Liver (tissue), 3 donors: ENCODE measurements around the gene NFKB2.

ENCODE experiments used
- EGR1 ChIP-seq, 2 donors: IDR thresholded peaks; 2 replicates each; pipeline ENCODE4 v1.6.1; 2016 to 2018; ENCODE audit warnings: antibody characterized with exemption in 2 of 2, low read depth in 2 of 2
- GABPA ChIP-seq, 2 donors: IDR thresholded peaks in 1 of 2; conservative IDR thresholded peaks in 1 of 2; 2 replicates each; pipeline ENCODE4 v1.6.1; 2016; ENCODE audit warnings: antibody characterized with exemption in 2 of 2, mild to moderate bottlenecking in 1 of 2, moderate library complexity in 1 of 2
- JUND ChIP-seq, 2 donors: IDR thresholded peaks; 2 replicates each; pipeline ENCODE4 v1.6.1; 2016; ENCODE audit warnings: antibody characterized with exemption in 2 of 2
- RAD21 ChIP-seq, 2 donors: IDR thresholded peaks; 2 replicates each; pipeline ENCODE4 v1.6.1; 2016; ENCODE audit warnings: antibody characterized with exemption in 2 of 2, mild to moderate bottlenecking in 2 of 2
- RXRA ChIP-seq, 2 donors: IDR thresholded peaks; 2 replicates each; pipeline ENCODE4 v1.6.1; 2017 to 2018; ENCODE audit warnings: antibody characterized with exemption in 2 of 2, mild to moderate bottlenecking in 1 of 2
- SP1 ChIP-seq: IDR thresholded peaks from 2 replicates; pipeline ENCODE4 v1.6.1; 2018; ENCODE audit warnings: antibody characterized with exemption, mild to moderate bottlenecking
- TAF1 ChIP-seq: conservative IDR thresholded peaks from 2 replicates; pipeline ENCODE4 v1.6.1; 2016; ENCODE audit warnings: antibody characterized with exemption, mild to moderate bottlenecking
- YY1 ChIP-seq: IDR thresholded peaks from 2 replicates; pipeline ENCODE4 v1.6.1; 2016; ENCODE audit warnings: antibody characterized with exemption, mild to moderate bottlenecking
- TF ChIP-seq, protein P1 (sequence below): fragments of 150-350 bp; IDR thresholded peaks from 2 replicates; pipeline ENCODE4 v1.5.1; 2017; ENCODE audit warnings: improper control_type of control experiment, low read depth, low read length; ENCODE audit not compliant: missing input control
- TF ChIP-seq, protein P2 (sequence below): IDR thresholded peaks from 2 replicates; pipeline ENCODE4 v1.6.1; 2016; ENCODE audit warnings: antibody characterized with exemption, mild to moderate bottlenecking
- TF ChIP-seq, protein P3 (sequence below): IDR thresholded peaks from 2 replicates; pipeline ENCODE4 v1.6.1; 2016; ENCODE audit warnings: antibody characterized with exemption
- TF ChIP-seq, protein P4 (sequence below): IDR thresholded peaks from 2 replicates; pipeline ENCODE4 v1.6.1; 2016; ENCODE audit warnings: antibody characterized with exemption
- TF ChIP-seq, protein P5 (sequence below): IDR thresholded peaks from 2 replicates; pipeline ENCODE4 v1.6.1; 2016; ENCODE audit warnings: antibody characterized with exemption
- donor health status: healthy.
- donor health status: healthy.

DNA sequence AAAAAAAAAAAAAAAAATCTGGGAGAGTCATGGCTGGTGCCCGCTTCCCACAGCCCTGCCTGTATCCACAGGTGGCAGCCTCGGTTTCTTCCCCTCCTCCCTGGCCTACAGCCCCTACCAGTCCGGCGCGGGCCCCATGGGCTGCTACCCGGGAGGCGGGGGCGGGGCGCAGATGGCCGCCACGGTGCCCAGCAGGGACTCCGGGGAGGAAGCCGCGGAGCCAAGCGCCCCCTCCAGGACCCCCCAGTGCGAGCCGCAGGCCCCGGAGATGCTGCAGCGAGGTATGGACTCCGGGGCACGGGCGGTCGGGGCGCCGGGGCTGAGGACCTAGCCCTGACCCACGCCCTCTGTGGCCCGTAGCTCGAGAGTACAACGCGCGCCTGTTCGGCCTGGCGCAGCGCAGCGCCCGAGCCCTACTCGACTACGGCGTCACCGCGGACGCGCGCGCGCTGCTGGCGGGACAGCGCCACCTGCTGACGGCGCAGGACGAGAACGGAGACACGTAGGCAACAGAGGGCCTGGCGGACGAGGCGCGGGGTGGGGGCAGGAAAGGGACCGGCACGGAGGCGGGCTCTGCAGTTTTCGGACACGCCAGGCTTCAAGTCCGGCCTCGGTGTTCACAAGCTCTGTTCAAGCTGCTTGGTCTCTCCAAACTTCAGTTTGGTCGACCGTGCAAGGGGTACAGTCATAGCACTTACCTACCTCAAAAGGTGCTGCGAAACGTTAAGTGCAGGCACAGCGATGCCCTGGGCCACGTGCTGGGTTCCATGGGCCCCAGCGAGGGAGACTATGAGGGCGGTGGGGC, 3.9 kb downstream of the NFKB2 start:
- TF ChIP-seq, protein P1, sequence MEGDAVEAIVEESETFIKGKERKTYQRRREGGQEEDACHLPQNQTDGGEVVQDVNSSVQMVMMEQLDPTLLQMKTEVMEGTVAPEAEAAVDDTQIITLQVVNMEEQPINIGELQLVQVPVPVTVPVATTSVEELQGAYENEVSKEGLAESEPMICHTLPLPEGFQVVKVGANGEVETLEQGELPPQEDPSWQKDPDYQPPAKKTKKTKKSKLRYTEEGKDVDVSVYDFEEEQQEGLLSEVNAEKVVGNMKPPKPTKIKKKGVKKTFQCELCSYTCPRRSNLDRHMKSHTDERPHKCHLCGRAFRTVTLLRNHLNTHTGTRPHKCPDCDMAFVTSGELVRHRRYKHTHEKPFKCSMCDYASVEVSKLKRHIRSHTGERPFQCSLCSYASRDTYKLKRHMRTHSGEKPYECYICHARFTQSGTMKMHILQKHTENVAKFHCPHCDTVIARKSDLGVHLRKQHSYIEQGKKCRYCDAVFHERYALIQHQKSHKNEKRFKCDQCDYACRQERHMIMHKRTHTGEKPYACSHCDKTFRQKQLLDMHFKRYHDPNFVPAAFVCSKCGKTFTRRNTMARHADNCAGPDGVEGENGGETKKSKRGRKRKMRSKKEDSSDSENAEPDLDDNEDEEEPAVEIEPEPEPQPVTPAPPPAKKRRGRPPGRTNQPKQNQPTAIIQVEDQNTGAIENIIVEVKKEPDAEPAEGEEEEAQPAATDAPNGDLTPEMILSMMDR: peak; percentile 88
- TF ChIP-seq YY1 (no peak), SP1 (no peak), GABPA (IDR thresholded peaks at IDR 0.05 in 1 of 2, conservative IDR thresholded peaks at IDR 0.05 in 1 of 2) (no peak), EGR1 (IDR thresholded peaks at IDR 0.05; ENCODE audit: low read depth in 2 of 2) (no peak), JUND (IDR thresholded peaks at IDR 0.05) (no peak), RXRA (IDR thresholded peaks at IDR 0.05) (no peak), TAF1 (no peak), RAD21 (IDR thresholded peaks at IDR 0.05) (peak; percentile 74 to 83)
- TF ChIP-seq, protein P2, sequence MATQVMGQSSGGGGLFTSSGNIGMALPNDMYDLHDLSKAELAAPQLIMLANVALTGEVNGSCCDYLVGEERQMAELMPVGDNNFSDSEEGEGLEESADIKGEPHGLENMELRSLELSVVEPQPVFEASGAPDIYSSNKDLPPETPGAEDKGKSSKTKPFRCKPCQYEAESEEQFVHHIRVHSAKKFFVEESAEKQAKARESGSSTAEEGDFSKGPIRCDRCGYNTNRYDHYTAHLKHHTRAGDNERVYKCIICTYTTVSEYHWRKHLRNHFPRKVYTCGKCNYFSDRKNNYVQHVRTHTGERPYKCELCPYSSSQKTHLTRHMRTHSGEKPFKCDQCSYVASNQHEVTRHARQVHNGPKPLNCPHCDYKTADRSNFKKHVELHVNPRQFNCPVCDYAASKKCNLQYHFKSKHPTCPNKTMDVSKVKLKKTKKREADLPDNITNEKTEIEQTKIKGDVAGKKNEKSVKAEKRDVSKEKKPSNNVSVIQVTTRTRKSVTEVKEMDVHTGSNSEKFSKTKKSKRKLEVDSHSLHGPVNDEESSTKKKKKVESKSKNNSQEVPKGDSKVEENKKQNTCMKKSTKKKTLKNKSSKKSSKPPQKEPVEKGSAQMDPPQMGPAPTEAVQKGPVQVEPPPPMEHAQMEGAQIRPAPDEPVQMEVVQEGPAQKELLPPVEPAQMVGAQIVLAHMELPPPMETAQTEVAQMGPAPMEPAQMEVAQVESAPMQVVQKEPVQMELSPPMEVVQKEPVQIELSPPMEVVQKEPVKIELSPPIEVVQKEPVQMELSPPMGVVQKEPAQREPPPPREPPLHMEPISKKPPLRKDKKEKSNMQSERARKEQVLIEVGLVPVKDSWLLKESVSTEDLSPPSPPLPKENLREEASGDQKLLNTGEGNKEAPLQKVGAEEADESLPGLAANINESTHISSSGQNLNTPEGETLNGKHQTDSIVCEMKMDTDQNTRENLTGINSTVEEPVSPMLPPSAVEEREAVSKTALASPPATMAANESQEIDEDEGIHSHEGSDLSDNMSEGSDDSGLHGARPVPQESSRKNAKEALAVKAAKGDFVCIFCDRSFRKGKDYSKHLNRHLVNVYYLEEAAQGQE: no peak
- TF ChIP-seq, protein P3, sequence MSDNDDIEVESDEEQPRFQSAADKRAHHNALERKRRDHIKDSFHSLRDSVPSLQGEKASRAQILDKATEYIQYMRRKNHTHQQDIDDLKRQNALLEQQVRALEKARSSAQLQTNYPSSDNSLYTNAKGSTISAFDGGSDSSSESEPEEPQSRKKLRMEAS: no peak
- TF ChIP-seq, protein P4, sequence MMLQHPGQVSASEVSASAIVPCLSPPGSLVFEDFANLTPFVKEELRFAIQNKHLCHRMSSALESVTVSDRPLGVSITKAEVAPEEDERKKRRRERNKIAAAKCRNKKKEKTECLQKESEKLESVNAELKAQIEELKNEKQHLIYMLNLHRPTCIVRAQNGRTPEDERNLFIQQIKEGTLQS: no peak
- TF ChIP-seq, protein P5, sequence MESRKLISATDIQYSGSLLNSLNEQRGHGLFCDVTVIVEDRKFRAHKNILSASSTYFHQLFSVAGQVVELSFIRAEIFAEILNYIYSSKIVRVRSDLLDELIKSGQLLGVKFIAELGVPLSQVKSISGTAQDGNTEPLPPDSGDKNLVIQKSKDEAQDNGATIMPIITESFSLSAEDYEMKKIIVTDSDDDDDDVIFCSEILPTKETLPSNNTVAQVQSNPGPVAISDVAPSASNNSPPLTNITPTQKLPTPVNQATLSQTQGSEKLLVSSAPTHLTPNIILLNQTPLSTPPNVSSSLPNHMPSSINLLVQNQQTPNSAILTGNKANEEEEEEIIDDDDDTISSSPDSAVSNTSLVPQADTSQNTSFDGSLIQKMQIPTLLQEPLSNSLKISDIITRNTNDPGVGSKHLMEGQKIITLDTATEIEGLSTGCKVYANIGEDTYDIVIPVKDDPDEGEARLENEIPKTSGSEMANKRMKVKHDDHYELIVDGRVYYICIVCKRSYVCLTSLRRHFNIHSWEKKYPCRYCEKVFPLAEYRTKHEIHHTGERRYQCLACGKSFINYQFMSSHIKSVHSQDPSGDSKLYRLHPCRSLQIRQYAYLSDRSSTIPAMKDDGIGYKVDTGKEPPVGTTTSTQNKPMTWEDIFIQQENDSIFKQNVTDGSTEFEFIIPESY: no peak
